RWPE2 (cell line): ENCODE measurements around the gene SCYL1.

Experiments
- ATAC-seq: fragments of 200-7000 bp; cut with Tn5 transposase; 3 replicates; pipeline ENCODE4 v1.9.1; 2021; ENCODE audit warnings: low read depth
- DNase-seq: peaks from one replicate; pipeline ENCODE4 v3.0.0-alpha.2; 2020; ENCODE audit warnings: low spot score
- H3K27ac ChIP-seq: fragments of 450-650 bp; 2 replicates; pipeline ENCODE4 v1.5.1; 2017; ENCODE audit warnings: mild to moderate bottlenecking; ENCODE audit not compliant: poor library complexity, severe bottlenecking
- H3K27me3 ChIP-seq: fragments of 250-450 bp; sonication (Bioruptor Pico); 2 replicates; pipeline ENCODE4 v1.5.1; 2021; ENCODE audit warnings: mild to moderate bottlenecking, moderate library complexity; ENCODE audit not compliant: insufficient read depth, poor library complexity, severe bottlenecking
- H3K36me3 ChIP-seq: fragments of 250-450 bp; sonication (Bioruptor Pico); 2 replicates; pipeline ENCODE4 v1.5.1; 2020; ENCODE audit warnings: low read depth, mild to moderate bottlenecking, moderate library complexity
- H3K4me1 ChIP-seq: fragments of 250-450 bp; sonication (Bioruptor Pico); 2 replicates; pipeline ENCODE4 v1.5.1; 2021; ENCODE audit warnings: mild to moderate bottlenecking, moderate library complexity; ENCODE audit not compliant: insufficient read depth, poor library complexity, severe bottlenecking
- H3K4me3 ChIP-seq: fragments of 250-450 bp; sonication (Bioruptor Pico); 2 replicates; pipeline ENCODE4 v1.5.1; 2021; ENCODE audit warnings: mild to moderate bottlenecking, moderate library complexity; ENCODE audit not compliant: severe bottlenecking
- H3K9me3 ChIP-seq: fragments of 250-450 bp; sonication (Bioruptor Pico); 2 replicates; pipeline ENCODE4 v1.5.1; 2021; ENCODE audit warnings: mild to moderate bottlenecking, moderate library complexity; ENCODE audit not compliant: severe bottlenecking
- TF ChIP-seq, protein P1 (sequence below): fragments of 450-650 bp; IDR thresholded peaks from one replicate; pipeline ENCODE4 v1.5.1; 2017; ENCODE audit warnings: mild to moderate bottlenecking, moderate library complexity; ENCODE audit not compliant: poor library complexity, severe bottlenecking

The SCYL1 gene

GRCh38 chr11:65529475-65530156 is 4.7 kb downstream of the SCYL1 start:
- H3K4me3 ChIP-seq: no peak overlapping the region
- no peak overlapping the region for H3K27ac ChIP-seq
- H3K9me3 ChIP-seq: no peaks in the 10 kb centered on the region
- H3K27me3 ChIP-seq: no peaks in the 10 kb centered on the region
- H3K4me1 ChIP-seq: peaks cover 3% of the 10 kb centered on the region
- DNase-seq (no peak), ATAC-seq (no peak)
- peaks cover 66% of the 10 kb centered on the region for H3K36me3 ChIP-seq
- TF ChIP-seq, protein P1, sequence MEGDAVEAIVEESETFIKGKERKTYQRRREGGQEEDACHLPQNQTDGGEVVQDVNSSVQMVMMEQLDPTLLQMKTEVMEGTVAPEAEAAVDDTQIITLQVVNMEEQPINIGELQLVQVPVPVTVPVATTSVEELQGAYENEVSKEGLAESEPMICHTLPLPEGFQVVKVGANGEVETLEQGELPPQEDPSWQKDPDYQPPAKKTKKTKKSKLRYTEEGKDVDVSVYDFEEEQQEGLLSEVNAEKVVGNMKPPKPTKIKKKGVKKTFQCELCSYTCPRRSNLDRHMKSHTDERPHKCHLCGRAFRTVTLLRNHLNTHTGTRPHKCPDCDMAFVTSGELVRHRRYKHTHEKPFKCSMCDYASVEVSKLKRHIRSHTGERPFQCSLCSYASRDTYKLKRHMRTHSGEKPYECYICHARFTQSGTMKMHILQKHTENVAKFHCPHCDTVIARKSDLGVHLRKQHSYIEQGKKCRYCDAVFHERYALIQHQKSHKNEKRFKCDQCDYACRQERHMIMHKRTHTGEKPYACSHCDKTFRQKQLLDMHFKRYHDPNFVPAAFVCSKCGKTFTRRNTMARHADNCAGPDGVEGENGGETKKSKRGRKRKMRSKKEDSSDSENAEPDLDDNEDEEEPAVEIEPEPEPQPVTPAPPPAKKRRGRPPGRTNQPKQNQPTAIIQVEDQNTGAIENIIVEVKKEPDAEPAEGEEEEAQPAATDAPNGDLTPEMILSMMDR: no peak

DNA sequence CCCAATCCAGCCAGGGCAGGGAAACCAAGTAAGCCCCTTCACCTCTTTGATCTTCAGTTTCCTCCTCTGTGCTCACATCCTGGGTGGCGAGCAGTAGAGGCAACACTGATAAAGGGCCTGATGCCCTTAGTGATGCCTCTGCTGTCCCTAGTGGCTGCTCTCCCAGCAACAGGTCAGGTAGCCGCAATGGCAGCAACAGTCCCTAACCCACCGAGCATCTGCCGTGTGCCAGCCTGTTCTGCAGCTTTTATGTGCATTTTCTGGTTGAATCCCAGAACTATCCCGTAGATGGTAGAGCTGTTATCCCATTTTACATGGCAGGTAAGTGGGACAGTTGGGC is 5.2 kb downstream of the SCYL1 start:
- no peak overlapping the region for H3K27ac ChIP-seq
- peaks cover 3% of the 10 kb centered on the region for H3K4me1 ChIP-seq
- H3K4me3 ChIP-seq: no peak overlapping the region
- no peaks in the 10 kb centered on the region for H3K9me3 ChIP-seq
- no peaks in the 10 kb centered on the region for H3K27me3 ChIP-seq
- DNase-seq (no peak), ATAC-seq (0 out of 3 replicates have a peak, but pooled peaks have one; percentile 30)
- TF ChIP-seq, protein P1: peak; percentile 19
- H3K36me3 ChIP-seq: peaks cover 69% of the 10 kb centered on the region

GRCh38 chr11:65532388-65533064 is 7.6 kb downstream of the SCYL1 start:
- Histone ChIP-seq H3K4me1 (no peaks in the 10 kb centered on the region), H3K27me3 (no peaks in the 10 kb centered on the region), H3K27ac (no peak overlapping the region), H3K9me3 (no peaks in the 10 kb centered on the region), H3K36me3 (peaks cover 57% of the 10 kb centered on the region), H3K4me3 (no peak overlapping the region)
- ATAC-seq (no peak), DNase-seq (no peak)
- TF ChIP-seq, protein P1: no peak

GRCh38 chr11:65535102-65535501 is 10.2 kb downstream of the SCYL1 start:
- Histone ChIP-seq H3K9me3 (no peaks in the 10 kb centered on the region), H3K4me3 (no peak overlapping the region), H3K27ac (no peak overlapping the region), H3K4me1 (no peaks in the 10 kb centered on the region), H3K36me3 (peaks cover 41% of the 10 kb centered on the region), H3K27me3 (no peaks in the 10 kb centered on the region)
- no peak for DNase-seq
- ATAC-seq: no peak
- TF ChIP-seq, protein P1: no peak
